Upper lobe of left lung (tissue), 6 donors: Measurements from ENCODE around the gene SPTLC3. TPM values are rescaled to one million over a fixed set of nuclear protein-coding genes. Genes with fewer than 3 reads are reported as not detected.

Experiments
- ATAC-seq, 2 donors: fragments of 200-7000 bp; cut with Tn5 transposase; one replicate each; pipeline ENCODE4 v1.9.1; 2022; ENCODE audit warnings: mild to moderate bottlenecking in 2 of 2, moderate library complexity in 2 of 2; ENCODE audit not compliant: low FRiP score in 2 of 2
- DNase-seq, 2 donors: peaks; one replicate each; pipeline ENCODE4 v3.0.0-alpha.2; 2019 to 2020
- H3K27ac ChIP-seq, 4 donors: fragments of 200-600 bp; sonication (generic); one replicate each; pipeline ENCODE4 v1.5.1; 2016 to 2019
- H3K27me3 ChIP-seq, 4 donors: fragments of 200-600 bp; sonication (generic); one replicate each; pipeline ENCODE4 v1.5.1; 2017 to 2019
- H3K36me3 ChIP-seq, 4 donors: fragments of 200-600 bp; sonication (generic); one replicate each; pipeline ENCODE4 v1.5.1; 2016 to 2019
- H3K4me1 ChIP-seq, 4 donors: fragments of 200-600 bp; sonication (generic); one replicate each; pipeline ENCODE4 v1.5.1; 2018 to 2019
- H3K4me3 ChIP-seq, 4 donors: fragments of 200-600 bp; sonication (generic); one replicate each; pipeline ENCODE4 v1.5.1; 2017 to 2019; ENCODE audit warnings: mild to moderate bottlenecking in 2 of 4, moderate library complexity in 1 of 4
- H3K9me3 ChIP-seq, 4 donors: fragments of 200-600 bp; sonication (generic); one replicate each; pipeline ENCODE4 v1.5.1; 2018 to 2019
- EP300 ChIP-seq, 4 donors: sonication (generic); formaldehyde crosslinking; IDR thresholded peaks; one replicate each; pipeline ENCODE4 v1.5.1; 2017; ENCODE audit warnings: antibody characterized with exemption in 4 of 4, control low read depth in 2 of 4
- POLR2A ChIP-seq, 4 donors: fragments of 450-650 bp; IDR thresholded peaks; one replicate each; pipeline ENCODE4 v1.5.1; 2016 to 2017; ENCODE audit warnings: antibody characterized with exemption in 4 of 4, mild to moderate bottlenecking in 2 of 4
- POLR2AphosphoS5 ChIP-seq, 2 donors: sonication (generic); formaldehyde crosslinking; IDR thresholded peaks; one replicate each; pipeline ENCODE4 v1.5.1; 2017; ENCODE audit warnings: antibody characterized with exemption in 2 of 2
- WGBS, 2 donors: methylation state at CpG; one replicate each; pipeline ENCODE4 v1.1.5; 2017 to 2018; 5-methylcytosine and 5-hydroxymethylcytosine counted together
- total RNA-seq, 6 donors: library from RNA; depleted of rRNA in 4 of 6; stranded (reverse); fragments of >200 nt in 4 of 6; gene quantifications; one replicate each; pipeline versions ENCODE4 v1.1.0 to v1.2.1, GENCODE V29; 2016 to 2021
- TF ChIP-seq, protein P1 (sequence below), 6 experiments: fragments of 450-650 bp in 4 of 6; fragments of 200-600 bp in 2 of 6; sonication (generic) in 2 of 6; IDR thresholded peaks; one replicate each; pipeline ENCODE4 v1.5.1; 2016 to 2019; ENCODE audit warnings: antibody characterized with exemption in 6 of 6
- donor health status: DM: no; HTN: no; CAD: no; lungs with moderate emphysema.
- donor health status: DM: no; HTN: yes; CAD: no; lungs with severe emphysema.

SPTLC3 gene
- total RNA-seq, 6 donors from 2014 or later, result 9.0 to 21.7 (median 15.8) TPM

DNA sequence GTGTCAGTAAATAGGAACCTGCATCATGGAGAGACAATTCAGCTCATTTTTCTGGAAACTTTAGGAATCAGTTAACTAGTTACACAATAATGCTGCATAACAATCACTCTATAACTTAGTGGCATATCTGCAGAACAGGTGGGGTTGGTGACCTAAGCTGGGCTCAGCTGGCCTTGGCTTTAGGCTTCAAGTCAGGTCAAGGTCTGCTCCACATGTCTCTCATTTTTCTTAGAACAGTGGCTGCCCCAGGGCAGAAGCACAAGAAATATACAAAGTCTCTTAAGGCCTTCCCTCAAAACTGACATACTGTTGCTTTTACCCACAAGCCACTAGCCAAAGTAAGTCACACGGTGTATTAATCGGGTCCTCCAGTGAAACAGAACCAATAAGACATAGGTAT, 198.2 kb downstream of the SPTLC3 start:
- H3K27ac ChIP-seq, result no peak overlapping the region
- 86 to 98% methylated on average over 2 of the region's 2 CpGs for WGBS, 2 donors
- DNase-seq, result no peak
- no peaks in the 10 kb centered on the region for H3K9me3 ChIP-seq
- H3K27me3 ChIP-seq, result no peaks in the 10 kb centered on the region
- no peaks in the 10 kb centered on the region for H3K4me1 ChIP-seq
- no peak for ATAC-seq
- no peak overlapping the region for H3K4me3 ChIP-seq
- no peaks in the 10 kb centered on the region for H3K36me3 ChIP-seq
- TF ChIP-seq, protein P1, sequence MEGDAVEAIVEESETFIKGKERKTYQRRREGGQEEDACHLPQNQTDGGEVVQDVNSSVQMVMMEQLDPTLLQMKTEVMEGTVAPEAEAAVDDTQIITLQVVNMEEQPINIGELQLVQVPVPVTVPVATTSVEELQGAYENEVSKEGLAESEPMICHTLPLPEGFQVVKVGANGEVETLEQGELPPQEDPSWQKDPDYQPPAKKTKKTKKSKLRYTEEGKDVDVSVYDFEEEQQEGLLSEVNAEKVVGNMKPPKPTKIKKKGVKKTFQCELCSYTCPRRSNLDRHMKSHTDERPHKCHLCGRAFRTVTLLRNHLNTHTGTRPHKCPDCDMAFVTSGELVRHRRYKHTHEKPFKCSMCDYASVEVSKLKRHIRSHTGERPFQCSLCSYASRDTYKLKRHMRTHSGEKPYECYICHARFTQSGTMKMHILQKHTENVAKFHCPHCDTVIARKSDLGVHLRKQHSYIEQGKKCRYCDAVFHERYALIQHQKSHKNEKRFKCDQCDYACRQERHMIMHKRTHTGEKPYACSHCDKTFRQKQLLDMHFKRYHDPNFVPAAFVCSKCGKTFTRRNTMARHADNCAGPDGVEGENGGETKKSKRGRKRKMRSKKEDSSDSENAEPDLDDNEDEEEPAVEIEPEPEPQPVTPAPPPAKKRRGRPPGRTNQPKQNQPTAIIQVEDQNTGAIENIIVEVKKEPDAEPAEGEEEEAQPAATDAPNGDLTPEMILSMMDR (IDR thresholded peaks at IDR 0.05), result no peak
- no peak for TF ChIP-seq POLR2AphosphoS5 (IDR thresholded peaks at IDR 0.05)
- no peak for TF ChIP-seq EP300 (IDR thresholded peaks at IDR 0.05)
- no peak for TF ChIP-seq POLR2A (IDR thresholded peaks at IDR 0.05)

DNA sequence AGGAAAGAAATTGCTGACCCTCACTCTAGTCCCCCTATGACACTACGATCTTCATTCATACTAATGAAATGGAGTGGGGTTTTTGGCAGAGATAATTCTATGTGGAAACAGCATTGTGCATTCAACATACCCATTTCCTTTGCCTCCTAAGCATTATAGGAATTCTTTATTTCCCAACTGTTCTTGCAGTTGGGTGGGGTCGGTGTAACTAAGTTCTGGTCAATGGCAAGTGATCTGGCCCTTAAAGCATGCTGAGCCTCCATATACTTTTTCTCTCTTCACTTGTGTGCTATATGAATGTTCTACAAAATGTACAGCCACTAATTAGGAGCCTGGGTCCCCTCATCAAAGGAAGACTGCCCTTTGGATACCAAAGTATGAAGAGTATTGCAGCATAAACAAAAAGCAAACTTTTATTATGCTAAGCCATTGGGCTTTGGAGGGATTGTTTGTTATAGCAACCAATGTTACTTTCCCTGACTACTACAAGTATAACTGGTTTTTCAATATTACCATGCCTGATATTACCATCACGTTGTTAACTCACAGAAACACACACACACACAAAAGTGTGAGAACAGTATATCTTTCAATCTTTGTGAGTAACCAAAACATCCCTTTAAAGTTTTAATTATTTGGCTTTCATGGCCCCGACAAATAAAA, 203.3 kb downstream of the SPTLC3 start:
- ATAC-seq (no peak), DNase-seq (no peak)
- Histone ChIP-seq H3K27ac (no peak overlapping the region), H3K36me3 (no peaks in the 10 kb centered on the region), H3K4me3 (no peak overlapping the region), H3K9me3 (no peaks in the 10 kb centered on the region), H3K27me3 (no peaks in the 10 kb centered on the region), H3K4me1 (no peaks in the 10 kb centered on the region)
- 59 to 72% methylated on average over 4 of the region's 4 CpGs for WGBS, 2 donors
- TF ChIP-seq EP300 (IDR thresholded peaks at IDR 0.05) (no peak), POLR2A (IDR thresholded peaks at IDR 0.05) (no peak), POLR2AphosphoS5 (IDR thresholded peaks at IDR 0.05) (no peak)
- TF ChIP-seq, protein P1 (IDR thresholded peaks at IDR 0.05), result no peak

DNA sequence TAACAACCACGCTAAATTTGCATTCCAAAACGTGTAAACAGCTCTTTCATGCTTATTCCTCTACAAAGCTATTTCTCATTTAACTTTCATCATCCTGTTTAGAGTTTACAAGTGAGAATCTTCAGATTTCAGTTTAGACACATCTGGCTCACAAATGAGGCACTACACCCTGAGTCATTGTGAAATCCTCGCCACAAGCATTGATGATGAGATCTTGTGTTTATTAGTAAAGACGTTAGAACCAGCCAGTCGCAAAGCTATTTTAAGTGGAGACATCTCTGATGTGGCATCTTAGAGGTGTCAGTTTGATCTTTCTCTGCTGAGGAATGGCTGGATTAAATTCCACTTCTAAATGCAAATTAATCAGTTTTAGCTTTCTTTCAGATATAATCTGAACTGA, 204.0 kb downstream of the SPTLC3 start:
- no peak overlapping the region for H3K27ac ChIP-seq
- ATAC-seq, result peak in 1 of 2 donors; percentile 83
- no peaks in the 10 kb centered on the region for H3K36me3 ChIP-seq
- H3K27me3 ChIP-seq, result no peaks in the 10 kb centered on the region
- no peak overlapping the region for H3K4me3 ChIP-seq
- H3K4me1 ChIP-seq, result no peaks in the 10 kb centered on the region
- H3K9me3 ChIP-seq, result no peaks in the 10 kb centered on the region
- TF ChIP-seq POLR2A (IDR thresholded peaks at IDR 0.05) (no peak), EP300 (IDR thresholded peaks at IDR 0.05) (no peak)
- TF ChIP-seq, protein P1 (IDR thresholded peaks at IDR 0.05), result no peak
- 60 to 75% methylated on average over 5 of the region's 5 CpGs for WGBS, 2 donors
- no peak for DNase-seq

DNA sequence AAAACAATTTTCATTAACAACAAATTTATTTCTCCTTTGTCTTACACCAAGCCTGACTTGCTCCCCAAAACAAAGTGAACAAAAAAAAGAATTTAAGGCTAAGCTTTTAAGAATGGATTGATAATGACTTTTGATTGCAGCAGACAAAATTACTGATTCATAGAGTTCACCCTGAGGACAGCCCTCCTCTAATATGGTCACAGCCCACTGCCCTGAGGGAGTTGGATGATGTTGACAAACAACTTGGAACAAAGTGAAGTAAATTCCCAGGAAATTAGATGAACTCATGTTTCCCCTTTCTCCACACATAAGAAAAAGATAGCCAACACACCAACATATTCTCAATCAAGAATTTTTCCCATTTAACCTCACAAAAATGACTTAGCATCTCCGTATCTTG, 204.6 kb downstream of the SPTLC3 start:
- 87 to 92% methylated on average over 1 of the region's 1 CpG for WGBS, 2 donors
- H3K27ac ChIP-seq, result no peak overlapping the region
- peaks cover 0 to 1% (median 0%) of the 10 kb centered on the region in 4 donors for H3K27me3 ChIP-seq
- H3K36me3 ChIP-seq, result no peaks in the 10 kb centered on the region
- H3K4me3 ChIP-seq, result no peak overlapping the region
- ATAC-seq, result peak in 1 of 2 donors; percentile 62
- no peaks in the 10 kb centered on the region for H3K9me3 ChIP-seq
- H3K4me1 ChIP-seq, result no peaks in the 10 kb centered on the region
- TF ChIP-seq EP300 (IDR thresholded peaks at IDR 0.05), result no peak
- no peak for TF ChIP-seq POLR2A (IDR thresholded peaks at IDR 0.05)
- TF ChIP-seq, protein P1 (IDR thresholded peaks at IDR 0.05), result no peak
- TF ChIP-seq POLR2AphosphoS5 (IDR thresholded peaks at IDR 0.05), result no peak
- DNase-seq, result no peak

DNA sequence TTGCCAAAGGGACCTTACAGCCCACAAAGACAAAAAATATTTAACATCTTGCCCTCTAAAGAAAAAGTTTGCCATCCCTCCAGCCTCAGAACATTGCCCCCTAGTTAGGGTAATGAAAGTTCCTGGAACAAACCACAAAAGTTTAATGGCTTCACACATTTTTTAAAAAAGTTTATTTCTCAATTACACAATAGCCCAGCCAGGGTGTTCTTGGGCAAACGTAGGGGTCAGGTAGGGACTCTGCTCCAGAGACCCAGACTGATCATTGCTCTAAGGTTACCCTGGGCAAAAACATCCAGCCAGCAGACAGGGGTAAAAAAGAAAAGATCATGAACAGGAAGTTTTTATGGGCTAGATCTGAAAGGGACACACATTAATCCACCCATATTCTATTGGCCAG, 207.8 kb downstream of the SPTLC3 start:
- ATAC-seq (no peak), DNase-seq (no peak)
- peaks cover 0 to 19% (median 2%) of the 10 kb centered on the region in 4 donors for H3K27me3 ChIP-seq
- H3K27ac ChIP-seq, result no peak overlapping the region
- no peaks in the 10 kb centered on the region for H3K36me3 ChIP-seq
- H3K4me3 ChIP-seq, result no peak overlapping the region
- TF ChIP-seq POLR2AphosphoS5 (IDR thresholded peaks at IDR 0.05) (no peak), POLR2A (IDR thresholded peaks at IDR 0.05) (no peak), EP300 (IDR thresholded peaks at IDR 0.05) (no peak)
- TF ChIP-seq, protein P1 (IDR thresholded peaks at IDR 0.05), result no peak
- H3K4me1 ChIP-seq, result peaks cover 11 to 17% (median 13%) of the 10 kb centered on the region in 4 donors
- H3K9me3 ChIP-seq, result no peaks in the 10 kb centered on the region
- WGBS, 2 donors, result 30 to 32% methylated on average over 1 of the region's 1 CpG
